HUES64 (cell line): ENCODE data around the gene ABHD12B.

Experiments used
- H3K27ac ChIP-seq: 2 replicates; pipeline ENCODE4 v1.7.0; 2013; ENCODE audit warnings: low read depth, low read length, inconsistent platforms
- H3K27me3 ChIP-seq: 2 replicates; pipeline ENCODE4 v1.6.1; 2013; ENCODE audit warnings: mild to moderate bottlenecking, low read length; ENCODE audit not compliant: insufficient read depth
- H3K36me3 ChIP-seq: 2 replicates; pipeline ENCODE4 v1.6.1; 2013; ENCODE audit warnings: mild to moderate bottlenecking, low read length; ENCODE audit not compliant: insufficient read depth
- H3K4me1 ChIP-seq: 2 replicates; pipeline ENCODE4 v1.6.1; 2013; ENCODE audit warnings: mild to moderate bottlenecking, low read length, moderate library complexity; ENCODE audit not compliant: insufficient read depth
- H3K4me3 ChIP-seq: 2 replicates; pipeline ENCODE4 v1.5.1; 2013; ENCODE audit warnings: mild to moderate bottlenecking, low read length, moderate library complexity
- H3K9ac ChIP-seq: 2 replicates; pipeline ENCODE4 v1.6.1; 2013; ENCODE audit warnings: mild to moderate bottlenecking, low read depth, low read length
- H3K9me3 ChIP-seq: 2 replicates; pipeline ENCODE4 v1.6.1; 2013; ENCODE audit warnings: low read depth, low read length; ENCODE audit not compliant: insufficient read depth
- WGBS: fragments of 150-250, 120-280 bp; methylation state at CpG from one replicate; pipeline ENCODE4 v1.1.7; 2013; ENCODE audit warnings: missing lambda C conversion rate; 5-methylcytosine and 5-hydroxymethylcytosine counted together

ABHD12B gene

GRCh38 chr14:50926851-50927386 lies 55.1 kb downstream of the ABHD12B start:
- H3K27me3 ChIP-seq: no peaks in the 10 kb centered on the region
- H3K9me3 ChIP-seq: no peaks in the 10 kb centered on the region
- peaks cover 77% of the 10 kb centered on the region for H3K36me3 ChIP-seq
- H3K4me1 ChIP-seq: no peaks in the 10 kb centered on the region; the same call in 1 of the 2 replicates
- WGBS: 88% methylated on average over 3 of the region's 3 CpGs
- H3K4me3 ChIP-seq: no peak overlapping the region
- no peak overlapping the region for H3K27ac ChIP-seq
- H3K9ac ChIP-seq: no peak overlapping the region

DNA sequence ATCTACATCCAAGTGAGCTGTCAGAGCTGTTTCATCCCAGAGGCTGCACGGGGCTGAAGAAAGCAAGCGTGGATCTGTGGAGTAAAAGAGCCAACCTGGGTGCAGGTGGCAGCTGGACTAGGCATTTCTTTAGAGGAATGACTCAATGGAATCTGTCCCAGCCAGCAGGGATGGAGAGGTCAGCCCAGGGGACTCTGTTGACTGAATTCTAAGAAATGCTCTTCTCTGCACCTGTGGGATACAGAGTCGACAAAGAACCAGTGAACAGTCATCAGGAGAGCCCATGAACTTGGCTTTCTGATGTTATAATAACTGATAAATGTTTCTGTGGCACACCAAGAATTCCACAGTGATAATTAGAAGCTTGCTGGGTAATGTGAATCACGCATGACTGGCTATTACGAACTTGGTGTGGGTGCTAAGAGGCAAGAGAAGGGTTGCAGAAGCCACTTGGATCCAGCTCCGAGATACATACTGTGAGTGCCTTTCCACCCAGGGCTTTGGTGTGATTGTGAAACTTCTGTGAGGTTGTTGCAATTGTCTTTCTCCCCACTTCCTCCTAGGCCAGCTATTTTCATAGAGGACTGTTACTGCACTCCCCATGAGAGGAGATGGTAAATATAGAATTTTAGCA lies 56.3 kb downstream of the ABHD12B start:
- H3K9me3 ChIP-seq: no peaks in the 10 kb centered on the region
- peaks cover 6% of the 10 kb centered on the region for H3K4me1 ChIP-seq
- no peak overlapping the region for H3K4me3 ChIP-seq
- H3K27ac ChIP-seq: no peak overlapping the region
- H3K9ac ChIP-seq: no peak overlapping the region
- H3K27me3 ChIP-seq: no peaks in the 10 kb centered on the region
- WGBS: 92% methylated on average over 6 of the region's 6 CpGs
- peaks cover 78% of the 10 kb centered on the region for H3K36me3 ChIP-seq

GRCh38 chr14:50929506-50929905 lies 57.7 kb downstream of the ABHD12B start:
- Histone ChIP-seq H3K36me3 (peaks cover 78% of the 10 kb centered on the region), H3K9ac (no peak overlapping the region), H3K27me3 (no peaks in the 10 kb centered on the region), H3K4me3 (no peak overlapping the region), H3K4me1 (peaks cover 8% of the 10 kb centered on the region), H3K9me3 (no peaks in the 10 kb centered on the region), H3K27ac (no peak overlapping the region)
- 96% methylated on average over 2 of the region's 2 CpGs for WGBS

GRCh38 chr14:50931559-50931958 lies 59.7 kb downstream of the ABHD12B start:
- WGBS: 96% methylated on average over 3 of the region's 3 CpGs
- Histone ChIP-seq H3K4me1 (peaks cover 8% of the 10 kb centered on the region; the same call in 1 of the 2 replicates), H3K9ac (no peak overlapping the region), H3K4me3 (no peak overlapping the region), H3K27me3 (no peaks in the 10 kb centered on the region), H3K36me3 (peaks cover 84% of the 10 kb centered on the region), H3K9me3 (no peaks in the 10 kb centered on the region), H3K27ac (no peak overlapping the region)

DNA sequence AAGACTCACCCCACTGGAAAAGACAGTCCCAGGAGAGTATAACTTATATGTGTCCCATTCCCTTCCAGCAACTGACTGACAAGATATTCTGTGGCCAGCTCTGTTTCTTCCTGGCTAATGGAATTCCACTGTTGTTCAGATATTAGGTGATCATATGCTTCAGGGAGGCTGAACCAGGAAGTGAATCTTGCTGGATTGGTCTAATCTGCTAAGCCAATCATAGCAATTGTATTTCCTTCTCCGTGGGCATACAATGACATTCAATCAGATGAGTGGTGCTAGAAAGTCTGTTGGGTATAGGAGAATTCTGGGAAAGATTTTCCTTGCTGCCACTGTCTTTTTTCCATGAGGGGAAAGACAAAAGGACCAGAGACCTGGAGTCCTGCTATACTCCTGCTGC lies 60.3 kb downstream of the ABHD12B start:
- Histone ChIP-seq H3K4me3 (no peak overlapping the region), H3K27ac (no peak overlapping the region), H3K4me1 (peaks cover 8% of the 10 kb centered on the region; the same call in 1 of the 2 replicates), H3K36me3 (peaks cover 88% of the 10 kb centered on the region), H3K9me3 (no peaks in the 10 kb centered on the region), H3K27me3 (no peaks in the 10 kb centered on the region), H3K9ac (no peak overlapping the region)
- 92% methylated on average over 1 of the region's 1 CpG for WGBS

DNA sequence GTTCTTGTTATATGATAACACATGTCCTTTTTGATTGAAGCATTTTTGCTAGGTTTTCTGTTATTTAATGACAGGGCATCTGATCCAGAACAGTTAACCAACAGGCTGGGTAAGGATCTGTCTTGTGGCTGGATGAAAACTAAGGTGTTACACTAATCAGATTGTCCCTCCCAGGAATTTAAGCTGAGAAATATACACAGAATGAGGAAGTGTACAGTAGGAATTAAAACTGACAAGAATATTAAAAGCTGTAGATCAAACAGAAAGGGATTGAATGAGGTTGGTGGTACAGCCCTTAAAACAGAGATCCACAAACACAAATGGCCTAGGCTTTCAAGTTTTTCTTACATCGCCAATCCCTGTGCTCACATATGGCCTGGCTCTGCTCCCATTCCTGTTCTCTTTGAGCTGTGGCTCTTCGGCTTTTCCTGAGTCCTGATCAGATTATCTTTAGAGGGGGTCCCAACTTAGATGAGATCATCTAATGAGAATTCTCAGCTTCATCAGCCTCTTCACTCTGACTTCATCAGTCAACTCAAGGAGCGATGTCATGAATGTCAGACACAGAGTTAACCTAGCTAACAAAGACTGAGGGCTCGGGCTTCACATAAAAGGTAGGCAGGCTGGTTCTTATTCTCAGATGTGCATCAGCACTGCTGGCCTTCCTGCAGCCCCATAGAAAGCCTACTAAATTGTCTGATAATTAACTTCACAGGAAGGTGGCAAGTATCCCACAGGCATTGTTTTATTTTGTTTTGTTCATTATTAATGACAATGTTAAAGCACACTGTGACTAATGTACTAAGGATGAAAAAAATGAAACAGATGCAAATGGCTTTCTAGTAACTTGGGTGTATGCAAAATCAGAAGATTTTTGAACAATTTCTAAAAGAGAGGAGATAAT lies 61.0 kb downstream of the ABHD12B start:
- H3K36me3 ChIP-seq: peaks cover 83% of the 10 kb centered on the region
- no peaks in the 10 kb centered on the region for H3K9me3 ChIP-seq
- no peaks in the 10 kb centered on the region for H3K27me3 ChIP-seq
- no peak overlapping the region for H3K27ac ChIP-seq
- H3K4me1 ChIP-seq: peaks cover 8% of the 10 kb centered on the region; the same call in 1 of the 2 replicates
- no peak overlapping the region for H3K4me3 ChIP-seq
- 92% methylated on average over 4 of the region's 4 CpGs for WGBS
- no peak overlapping the region for H3K9ac ChIP-seq

DNA sequence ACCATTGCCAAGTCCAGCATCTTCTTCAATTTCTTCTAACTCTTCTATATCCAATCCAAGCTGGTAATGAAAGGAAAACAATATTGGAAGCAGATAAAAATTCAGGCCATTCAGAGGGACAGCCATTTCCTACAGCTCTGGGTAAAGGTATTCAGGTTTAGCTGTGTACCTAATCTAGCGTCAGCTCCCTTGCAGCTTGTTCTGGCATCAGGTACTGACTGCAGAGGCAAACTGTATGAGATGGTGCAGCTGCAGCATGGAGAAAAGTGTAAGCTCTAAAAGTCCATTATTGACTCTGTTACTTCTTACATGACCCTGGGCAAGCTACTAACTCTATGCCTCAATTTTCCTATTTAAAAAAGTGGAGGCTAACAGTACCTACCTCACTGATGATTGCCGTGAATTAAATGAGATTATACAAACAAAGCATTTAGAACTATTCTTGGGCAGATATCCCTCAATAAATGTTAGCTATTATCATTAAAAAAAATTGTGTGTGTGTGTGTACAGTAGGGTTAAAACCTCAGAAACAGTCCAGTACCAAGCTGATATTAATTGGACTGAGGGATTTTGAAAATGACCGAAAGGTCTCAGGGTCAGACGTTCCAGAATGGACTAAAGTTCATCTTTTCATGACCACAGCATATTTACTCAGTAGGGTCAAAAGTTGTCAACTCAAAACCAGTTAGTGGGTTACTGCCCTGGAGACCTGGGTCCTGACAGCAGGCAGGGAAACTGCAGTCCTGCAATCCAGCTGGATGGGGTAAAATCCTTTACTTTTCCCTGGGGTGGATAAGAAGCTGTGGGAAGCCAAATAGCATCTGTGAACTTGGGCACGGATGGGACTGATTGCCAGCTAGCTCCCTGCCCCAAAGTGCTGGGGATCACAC lies 63.5 kb downstream of the ABHD12B start:
- Histone ChIP-seq H3K36me3 (peaks cover 62% of the 10 kb centered on the region), H3K27me3 (no peaks in the 10 kb centered on the region), H3K4me3 (no peak overlapping the region), H3K9me3 (no peaks in the 10 kb centered on the region), H3K9ac (no peak overlapping the region), H3K4me1 (peaks cover 8% of the 10 kb centered on the region; the same call in 1 of the 2 replicates), H3K27ac (no peak overlapping the region)
- WGBS: 70% methylated on average over 4 of the region's 5 CpGs

DNA sequence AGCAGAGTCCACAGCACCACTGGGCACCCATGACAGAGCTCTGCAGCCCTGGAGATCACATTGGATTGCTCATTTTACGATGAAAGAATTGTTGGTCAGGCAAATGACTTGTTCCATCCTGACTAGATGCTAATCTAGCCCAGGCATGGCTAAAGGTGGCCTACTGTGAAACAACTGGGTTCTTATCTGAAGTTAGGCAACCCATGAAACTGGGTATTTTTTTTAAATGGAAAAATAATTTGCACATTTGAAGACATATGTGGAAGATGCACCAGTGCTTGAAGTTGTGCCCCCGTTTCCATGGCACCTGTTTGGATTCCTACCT lies 64.1 kb downstream of the ABHD12B start:
- peaks cover 8% of the 10 kb centered on the region; the same call in 1 of the 2 replicates for H3K4me1 ChIP-seq
- H3K9me3 ChIP-seq: no peaks in the 10 kb centered on the region
- no peak overlapping the region for H3K9ac ChIP-seq
- H3K4me3 ChIP-seq: no peak overlapping the region
- WGBS: 70% methylated on average over 2 of the region's 2 CpGs
- peaks cover 62% of the 10 kb centered on the region for H3K36me3 ChIP-seq
- H3K27ac ChIP-seq: no peak overlapping the region
- H3K27me3 ChIP-seq: no peaks in the 10 kb centered on the region

GRCh38 chr14:50936882-50937281 lies 65.0 kb downstream of the ABHD12B start:
- H3K36me3 ChIP-seq: peaks cover 57% of the 10 kb centered on the region
- H3K9ac ChIP-seq: no peak overlapping the region
- H3K4me1 ChIP-seq: peaks cover 8% of the 10 kb centered on the region; the same call in 1 of the 2 replicates
- H3K4me3 ChIP-seq: no peak overlapping the region
- 100% methylated on average over 2 of the region's 2 CpGs for WGBS
- H3K9me3 ChIP-seq: no peaks in the 10 kb centered on the region
- no peaks in the 10 kb centered on the region for H3K27me3 ChIP-seq
- H3K27ac ChIP-seq: no peak overlapping the region

GRCh38 chr14:50937325-50937724 lies 65.5 kb downstream of the ABHD12B start:
- Histone ChIP-seq H3K4me3 (no peak overlapping the region), H3K9me3 (no peaks in the 10 kb centered on the region), H3K27ac (no peak overlapping the region), H3K27me3 (no peaks in the 10 kb centered on the region), H3K9ac (no peak overlapping the region), H3K36me3 (peaks cover 53% of the 10 kb centered on the region), H3K4me1 (peaks cover 8% of the 10 kb centered on the region; the same call in 1 of the 2 replicates)
- WGBS: 86% methylated on average over 2 of the region's 2 CpGs
